CD4-positive, alpha-beta T cell treated with Interleukin-12 subunit alpha and Interleukin-12 subunit beta, for 1 hour (primary cell): ENCODE data around the gene SCN3B.

ENCODE experiments used
- DNase-seq: peaks from one replicate; pipeline ENCODE4 v3.0.0-alpha.2; 2020

SCN3B gene

GRCh38 chr11:123594188-123594901 is 60.1 kb downstream of the SCN3B start:
- no peak for DNase-seq

- no peak for DNase-seq
Observed at GRCh38 chr11:123593570-123593969, 60.9 kb downstream of the SCN3B start.

DNA sequence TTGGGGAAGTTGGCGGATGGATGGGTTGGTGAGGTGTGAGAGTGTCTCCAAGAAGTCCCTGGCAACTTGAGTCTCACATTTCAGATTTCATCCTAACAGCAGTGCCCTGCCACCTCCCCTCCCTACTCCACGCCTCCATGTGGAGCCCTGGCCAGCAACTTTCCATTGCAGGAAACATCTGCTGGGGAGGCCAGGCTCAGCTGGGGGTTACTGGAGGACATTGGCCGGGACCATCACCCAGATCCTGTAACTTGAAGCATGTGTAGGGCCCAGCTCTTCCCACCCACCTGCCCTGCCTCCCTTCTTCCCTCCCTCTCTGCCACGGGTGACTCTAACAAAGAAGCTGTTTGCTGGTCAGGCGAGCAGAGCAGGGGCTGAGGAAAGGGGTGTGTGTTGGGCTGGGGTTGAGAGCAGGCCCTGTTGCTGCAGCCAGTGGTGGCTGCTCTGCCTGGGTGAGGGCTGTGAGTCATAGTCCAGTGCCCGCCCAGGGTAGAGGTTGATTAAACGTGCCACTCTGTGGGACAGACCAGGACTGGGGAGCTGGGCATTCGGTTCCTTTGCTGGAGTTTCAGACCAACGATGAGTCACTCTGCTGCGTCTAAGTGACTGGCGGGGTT is 64.0 kb downstream of the SCN3B start:
- DNase-seq = no peak

DNA sequence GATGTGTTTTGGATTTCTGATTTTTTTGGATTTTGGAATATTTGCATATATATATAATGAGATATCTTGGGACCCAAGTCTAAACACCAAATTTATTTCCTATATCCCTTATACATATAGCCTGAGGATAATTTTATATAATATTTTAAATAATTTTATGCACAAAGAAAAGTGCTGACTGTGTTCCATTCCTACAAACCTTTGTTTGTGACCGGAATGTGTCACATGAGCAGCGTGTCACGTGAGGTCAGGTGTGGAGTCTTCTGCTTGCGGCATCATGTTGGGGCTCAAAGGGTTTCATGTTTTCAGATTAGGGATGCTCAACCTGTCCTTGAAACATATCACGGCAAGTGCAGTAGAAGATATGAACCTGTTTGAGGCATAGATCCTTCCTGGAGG is 65.6 kb downstream of the SCN3B start:
- DNase-seq = no peak

DNA sequence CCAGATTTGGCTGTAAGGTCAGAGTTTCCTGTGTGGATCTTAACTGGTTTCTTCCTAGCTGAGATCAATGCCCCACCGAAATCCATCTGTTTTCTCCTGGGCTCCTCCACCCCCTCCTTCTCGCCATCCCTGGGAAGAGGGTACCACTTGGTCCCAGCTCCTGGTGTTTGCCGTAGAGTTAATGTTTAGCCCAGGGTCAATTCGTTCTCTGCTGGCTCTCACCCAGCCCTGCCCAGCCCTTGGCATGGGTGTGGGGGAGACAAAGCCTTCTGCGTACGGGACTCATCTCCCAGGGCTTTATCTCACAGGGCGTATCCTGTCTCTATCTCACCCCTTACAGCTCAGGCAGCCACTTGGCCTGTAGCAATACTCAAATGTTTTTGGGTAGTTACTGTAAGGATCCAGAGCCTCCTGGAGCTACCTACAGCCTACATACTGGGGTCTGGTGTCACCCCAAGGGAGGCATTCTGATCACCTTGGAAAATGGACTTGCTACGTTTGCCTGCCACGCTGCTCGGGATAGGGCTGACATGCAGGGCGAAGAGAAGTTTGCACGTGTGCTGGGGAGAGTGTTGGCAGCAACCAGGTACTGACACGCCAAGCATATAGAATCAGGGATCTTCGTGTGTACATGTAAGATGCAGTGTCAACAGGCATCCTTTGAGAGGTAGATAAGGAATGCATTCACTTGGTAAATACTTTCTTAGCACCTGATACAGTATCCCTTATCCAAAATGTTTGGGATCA is 66.1 kb downstream of the SCN3B start:
- no peak for DNase-seq

DNA sequence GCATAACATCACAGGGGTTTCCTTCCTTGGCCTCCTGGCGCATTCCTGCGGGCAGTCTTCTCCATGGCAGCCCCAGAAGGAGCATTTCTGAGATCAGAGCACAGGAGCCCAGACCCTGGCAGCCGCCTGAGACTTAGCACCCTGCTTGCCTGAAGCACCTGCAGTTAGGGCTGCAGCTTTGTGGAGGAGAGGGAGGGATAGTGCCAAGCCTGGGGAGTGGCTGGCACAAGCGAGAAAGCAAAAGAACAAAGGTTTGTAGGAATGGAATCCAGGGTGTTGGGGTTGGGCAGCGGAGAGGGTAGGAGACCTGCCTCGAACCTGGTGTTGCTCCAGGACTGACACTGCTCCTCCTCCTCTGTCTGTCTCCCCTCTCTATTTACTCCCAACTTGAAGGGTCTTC is 66.9 kb downstream of the SCN3B start:
- no peak for DNase-seq

DNA sequence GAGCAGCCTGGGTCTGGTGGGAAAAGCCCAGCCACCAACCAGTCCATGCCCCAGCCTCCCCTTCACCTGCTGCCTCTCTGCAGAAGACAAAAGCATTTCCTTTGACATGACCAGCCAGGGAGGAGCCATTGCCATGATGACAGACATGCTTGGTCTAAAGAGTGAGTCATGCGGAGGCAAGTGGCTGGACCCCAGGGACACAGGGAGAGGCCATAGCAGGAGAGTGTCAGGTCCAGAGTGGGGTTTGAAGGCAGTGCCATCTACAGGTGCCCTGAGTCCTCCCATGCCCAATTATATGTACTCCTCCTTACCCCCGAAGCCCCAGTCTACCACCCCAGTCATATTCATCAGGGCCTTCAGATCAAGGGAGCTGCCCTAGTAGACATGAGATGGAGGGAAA is 67.4 kb downstream of the SCN3B start:
- DNase-seq = no peak

DNA sequence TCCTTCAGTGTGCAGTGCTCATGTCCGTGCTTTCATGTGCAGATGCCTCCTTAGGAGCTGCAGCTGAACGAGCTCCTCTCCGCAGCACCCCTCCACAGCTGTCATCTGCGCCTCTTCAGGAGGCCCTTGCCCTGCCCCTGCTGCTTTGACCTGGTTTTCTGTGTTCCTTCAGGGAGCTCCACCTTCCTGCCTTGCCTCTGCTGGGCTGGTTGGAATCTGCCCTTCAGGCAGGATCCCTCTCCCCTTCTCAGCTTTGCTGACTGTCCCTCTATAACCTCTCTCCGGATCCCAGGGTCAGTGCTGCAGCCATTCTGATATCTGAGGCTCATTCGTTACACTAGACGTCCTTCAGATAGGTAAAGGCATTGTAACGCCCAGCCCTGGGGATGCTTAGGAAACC is 67.9 kb downstream of the SCN3B start:
- no peak for DNase-seq

DNA sequence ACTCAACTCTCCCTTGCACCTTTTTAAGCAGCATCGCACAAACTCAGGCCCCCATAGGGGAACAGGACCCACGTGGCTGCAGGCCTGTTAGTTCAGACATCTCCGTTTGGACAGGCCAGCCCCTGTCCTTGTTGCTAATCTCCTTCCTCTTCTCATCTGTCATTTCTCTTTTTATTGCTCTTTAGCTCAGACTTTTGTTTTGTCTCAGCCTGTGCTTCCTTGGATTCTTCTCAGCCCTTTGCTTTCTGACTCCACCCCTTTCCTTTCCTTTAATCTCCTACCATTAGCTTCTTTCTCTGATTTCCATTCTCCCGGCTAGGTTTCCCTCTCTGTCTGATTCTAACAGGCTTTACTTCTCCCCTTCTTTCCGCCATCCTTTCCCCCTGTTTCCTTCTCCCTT is 68.7 kb downstream of the SCN3B start:
- DNase-seq = no peak

- DNase-seq = no peak
Observed at GRCh38 chr11:123585206-123585605, 69.2 kb downstream of the SCN3B start.

DNA sequence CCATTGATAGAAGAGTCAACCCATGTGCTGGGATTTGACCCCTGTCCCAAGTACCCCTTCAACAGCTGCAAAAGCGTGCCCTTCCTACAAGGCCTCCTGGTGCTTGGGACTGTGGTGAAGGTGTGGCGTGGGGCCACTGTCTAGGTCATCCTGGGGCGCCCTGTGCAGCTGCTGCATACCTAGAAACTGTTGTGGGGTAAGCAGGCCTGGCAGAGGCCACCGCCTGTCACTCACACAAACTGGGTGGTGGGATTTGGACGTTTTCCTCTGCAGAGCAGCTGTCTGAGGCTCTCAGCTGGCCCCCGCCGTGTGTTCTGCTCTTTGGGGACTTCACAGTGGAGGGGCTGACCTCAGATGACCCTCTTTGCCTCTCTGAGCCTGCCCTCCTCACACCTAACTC is 69.7 kb downstream of the SCN3B start:
- DNase-seq = no peak

- DNase-seq = no peak
Observed at GRCh38 chr11:123584186-123584585, 70.2 kb downstream of the SCN3B start.

GRCh38 chr11:123582992-123583504 is 71.4 kb downstream of the SCN3B start:
- no peak for DNase-seq

DNA sequence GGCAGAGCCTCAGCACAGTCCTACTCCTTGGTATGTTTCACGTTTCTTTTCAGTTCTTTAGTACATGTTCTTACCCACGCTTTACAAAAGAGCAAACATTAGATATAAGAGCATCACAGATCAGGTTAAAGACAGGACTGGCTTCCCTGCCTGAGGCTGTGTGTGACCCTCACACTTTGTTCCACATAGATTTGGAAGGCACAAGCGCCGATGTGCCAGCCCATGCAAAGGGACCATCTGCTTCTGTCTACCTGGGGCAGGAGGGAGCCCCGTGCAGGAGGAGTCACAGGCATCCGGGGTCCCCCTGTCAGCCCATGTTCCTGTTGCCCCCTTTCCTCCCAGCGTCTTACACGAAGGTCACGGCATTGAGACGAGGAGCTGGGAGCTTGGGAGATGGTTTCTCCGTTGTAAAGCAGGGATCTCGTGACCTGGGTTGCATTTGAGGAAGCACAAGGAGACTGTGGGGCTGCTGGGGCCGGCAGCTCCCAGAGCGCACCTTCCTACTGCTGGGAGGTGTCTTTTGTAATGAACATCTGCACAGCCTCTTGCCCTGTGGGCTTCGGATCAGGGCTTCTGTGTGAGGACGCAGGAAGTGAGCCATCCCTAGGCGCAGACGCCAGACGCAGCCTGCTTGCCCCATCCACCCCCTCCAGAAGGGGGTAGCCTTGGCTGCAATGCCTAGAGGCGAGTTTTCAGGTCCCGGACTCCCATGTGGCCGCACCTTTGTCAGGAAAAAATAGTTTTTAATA is 72.6 kb downstream of the SCN3B start:
- DNase-seq = no peak

GRCh38 chr11:123580557-123581275 is 73.7 kb downstream of the SCN3B start:
- peak; percentile 66 for DNase-seq

- DNase-seq = no peak
Observed at GRCh38 chr11:123580137-123580536, 74.3 kb downstream of the SCN3B start.

- DNase-seq = no peak
Observed at GRCh38 chr11:123579482-123579812, 75.0 kb downstream of the SCN3B start.
